Stimulated activated naive CD8-positive, alpha-beta T cell treated with anti-CD3 and anti-CD28 coated beads, Interleukin-15, Interleukin-2, amounts not matched to agents 100 U/mL and 50 U/mL, for 24 hours (primary cell): ENCODE measurements around the gene HECTD3.
A peak's percentile ranks its signal among the peaks of the same experiment; 100 is the strongest.
"Not testable (repeated sequence)": the region's sequence is repeated elsewhere in the genome, so short reads cannot be mapped to it uniquely, and the experiment has no call there.

ENCODE experiments used
- ATAC-seq: fragments of 150-1000 bp; cut with Tn5 transposase; one replicate; pipeline ENCODE4 v1.10.0; 2021
- DNase-seq: peaks from one replicate; pipeline ENCODE4 v3.0.0; 2021

Gene HECTD3

DNA sequence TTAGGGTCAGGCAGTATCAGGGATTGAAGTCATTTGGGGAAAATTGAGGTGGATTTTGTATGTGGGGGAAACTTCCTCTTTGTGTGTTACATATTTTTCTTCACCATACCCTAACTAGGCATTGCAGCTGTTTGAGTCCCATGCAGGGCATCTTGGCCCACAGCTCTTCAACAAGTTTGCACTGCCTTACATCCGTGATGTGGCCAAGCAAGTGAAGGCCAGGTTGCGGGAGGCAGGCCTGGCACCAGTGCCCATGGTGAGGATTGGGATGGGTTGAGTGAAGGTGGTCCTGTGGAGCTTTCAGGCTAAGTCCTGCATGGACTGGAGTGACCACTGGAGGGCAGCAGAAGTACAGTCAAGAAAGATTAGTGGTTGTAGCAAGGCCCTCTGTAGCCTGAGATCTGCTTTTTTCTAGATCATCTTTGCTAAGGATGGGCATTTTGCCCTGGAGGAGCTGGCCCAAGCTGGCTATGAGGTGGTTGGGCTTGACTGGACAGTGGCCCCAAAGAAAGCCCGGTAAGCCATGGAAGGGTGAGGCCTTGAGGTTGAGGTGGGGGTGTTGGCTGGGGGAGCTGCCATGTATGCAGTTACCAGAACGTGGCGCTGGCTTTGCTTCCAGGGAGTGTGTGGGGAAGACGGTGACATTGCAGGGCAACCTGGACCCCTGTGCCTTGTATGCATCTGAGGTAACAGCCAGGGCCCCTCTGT lies 3.4 kb upstream of the HECTD3 start:
- peak; percentile 82 for DNase-seq
- ATAC-seq = no peak

GRCh38 chr1:45013551-45014209 lies 2.6 kb upstream of the HECTD3 start:
- ATAC-seq = no peak
- no peak for DNase-seq

DNA sequence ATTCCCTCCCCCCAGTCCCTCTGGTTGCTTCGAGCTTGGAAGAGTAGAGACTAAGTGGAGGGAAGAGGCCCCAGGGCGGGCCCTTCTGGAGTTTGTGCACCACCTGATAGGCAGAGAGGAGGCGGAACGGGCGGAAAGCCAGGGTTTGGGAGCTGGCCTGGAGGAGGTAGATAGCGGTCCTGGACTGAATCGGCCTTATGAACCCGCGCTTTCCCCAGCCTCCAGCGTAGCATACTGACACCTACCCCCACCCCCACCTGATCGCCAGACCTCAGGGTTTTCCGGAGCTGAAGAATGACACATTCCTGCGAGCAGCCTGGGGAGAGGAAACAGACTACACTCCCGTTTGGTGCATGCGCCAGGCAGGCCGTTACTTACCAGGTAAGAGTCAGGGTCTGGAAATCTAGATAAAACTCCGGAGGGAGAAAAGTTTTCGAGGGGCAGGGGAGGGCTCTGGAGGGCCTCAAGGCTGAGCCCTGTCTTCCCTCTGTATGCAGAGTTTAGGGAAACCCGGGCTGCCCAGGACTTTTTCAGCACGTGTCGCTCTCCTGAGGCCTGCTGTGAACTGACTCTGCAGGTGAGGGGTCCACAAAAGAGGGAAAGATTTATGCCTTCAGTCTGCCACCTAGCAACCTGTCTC lies 1.6 kb upstream of the HECTD3 start:
- ATAC-seq = peak; percentile 24

GRCh38 chr1:45011837-45012638 lies 914 bp upstream of the HECTD3 start, which contains the start of gene UROD:
Gene UROD (plus strand): TSS chr1:45012254. CDS start chr1:45012266, 12 bp downstream.
- ATAC-seq = peak; percentile 65
- DNase-seq = peak; percentile 92

More for the DNA sequence above, 1.6 kb upstream of the HECTD3 start:
- peak; percentile 59 for DNase-seq

GRCh38 chr1:45009956-45010854 lies 919 bp downstream of the HECTD3 start:
- DNase-seq (peak; percentile 36), ATAC-seq (peak; percentile 11)

GRCh38 chr1:45009296-45009865 lies 1.7 kb downstream of the HECTD3 start:
- ATAC-seq (no peak), DNase-seq (no peak)

DNA sequence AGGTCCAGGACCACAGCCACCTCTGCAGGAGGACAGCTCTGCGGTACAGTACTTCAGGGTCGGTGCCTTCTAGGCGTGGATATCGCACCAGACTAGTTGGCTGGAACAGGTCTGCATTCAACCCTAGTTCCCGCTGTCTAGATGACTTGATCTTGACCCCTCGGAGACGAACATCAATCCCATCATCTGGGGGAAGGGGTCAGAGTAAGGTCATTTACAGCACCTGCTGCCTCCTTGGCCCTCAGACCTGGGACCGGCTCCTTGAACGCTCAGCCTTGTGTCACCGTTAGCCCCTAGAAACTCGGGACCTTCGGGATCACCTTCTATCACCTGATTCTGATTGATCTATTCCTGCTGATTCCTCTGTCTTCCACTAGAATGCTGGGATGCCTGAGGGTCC lies 2.6 kb downstream of the HECTD3 start:
- ATAC-seq = no peak

DNA sequence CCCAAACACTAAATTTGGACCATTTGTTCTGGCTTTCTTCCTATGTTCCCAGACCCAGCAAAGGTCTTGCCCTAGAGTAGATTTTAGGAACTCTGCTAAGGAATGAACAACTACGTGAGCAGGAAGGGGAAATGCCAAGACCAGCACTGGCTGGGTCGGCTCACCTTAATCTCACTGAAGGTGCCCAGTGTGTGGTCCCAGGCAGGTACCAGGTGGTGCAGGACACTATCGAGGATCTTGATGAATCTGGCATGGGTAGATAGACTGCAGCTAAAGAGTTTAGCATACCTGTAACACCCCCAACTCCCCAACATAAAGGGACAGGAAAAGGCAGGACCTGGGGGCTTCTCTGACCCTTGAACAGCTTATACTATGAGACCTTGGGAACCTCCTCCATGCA lies 3.0 kb downstream of the HECTD3 start:
- DNase-seq = no peak
- ATAC-seq = no peak

More for the DNA sequence above, 2.6 kb downstream of the HECTD3 start:
- no peak for DNase-seq

- ATAC-seq (no peak), DNase-seq (no peak)
Measured at GRCh38 chr1:45007311-45007710, 3.8 kb downstream of the HECTD3 start.

DNA sequence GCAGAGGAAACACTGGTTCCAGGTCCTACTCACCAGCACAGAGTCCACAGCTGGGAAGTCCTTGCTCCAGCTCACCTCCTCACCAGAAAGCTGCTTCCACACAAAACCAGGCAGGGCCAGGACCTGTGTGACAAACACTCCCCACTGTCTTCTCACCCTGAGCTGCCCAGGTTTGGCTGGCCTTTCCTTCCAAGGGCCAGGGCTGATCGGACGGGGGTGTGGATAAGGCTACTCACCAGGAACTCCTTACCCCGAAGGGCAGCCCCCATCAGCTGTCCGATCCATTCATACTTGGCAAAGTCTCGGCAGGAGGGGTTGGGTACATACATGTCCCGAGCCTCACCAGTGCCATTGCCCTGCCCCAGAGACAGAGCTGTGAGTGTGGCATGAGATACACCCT lies 5.4 kb downstream of the HECTD3 start:
- DNase-seq (no peak), ATAC-seq (no peak)

DNA sequence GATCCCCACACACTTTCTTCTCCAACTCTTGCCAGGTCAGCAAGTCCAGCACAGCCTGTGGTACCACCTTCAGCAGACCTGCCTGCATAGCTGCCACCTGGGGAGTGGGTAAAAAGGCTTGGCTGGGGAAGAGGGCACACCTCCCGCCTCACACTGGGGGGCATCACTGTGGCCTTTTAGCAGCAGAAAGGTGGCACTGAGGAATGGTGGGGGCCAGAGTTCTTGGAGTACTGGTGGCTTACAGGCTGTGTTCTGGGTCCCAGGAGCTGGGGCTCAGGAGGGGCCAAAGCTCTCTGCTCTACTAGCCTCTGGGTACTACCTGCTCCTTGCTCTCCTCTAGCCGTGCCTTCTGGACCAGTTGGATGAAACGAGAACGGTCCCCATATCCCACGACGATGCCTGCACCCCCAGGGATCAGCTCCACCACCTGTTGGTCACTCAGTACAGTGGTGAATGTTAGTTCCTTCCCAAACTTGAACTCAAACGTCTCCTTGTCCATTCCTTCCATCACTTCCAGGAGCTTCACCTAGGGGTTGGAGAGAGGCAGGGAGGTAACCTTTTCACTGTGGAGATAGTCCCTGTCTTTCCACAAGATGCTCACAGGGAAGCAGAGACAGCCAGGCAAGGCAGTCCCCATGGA lies 6.7 kb downstream of the HECTD3 start:
- no peak for ATAC-seq
- no peak for DNase-seq

DNA sequence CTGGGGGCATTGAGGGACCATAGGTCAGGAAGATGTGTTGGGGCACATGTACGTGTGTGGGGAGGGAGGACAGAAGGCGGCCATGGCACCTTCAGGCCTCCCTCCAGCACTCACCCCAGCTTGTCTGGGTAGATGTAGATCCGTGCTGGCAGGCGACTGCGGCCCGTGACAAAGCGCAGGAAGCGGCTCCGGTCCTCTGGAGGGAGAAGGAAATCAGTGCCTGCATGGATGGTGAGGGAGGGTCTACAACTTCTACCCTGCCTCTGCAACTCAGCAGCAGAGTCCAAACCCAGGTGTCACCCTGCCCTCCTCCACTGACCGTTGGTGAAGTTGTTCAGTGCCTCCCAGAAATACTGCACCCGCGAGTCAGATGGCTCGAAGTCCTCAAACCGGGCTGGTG lies 7.4 kb downstream of the HECTD3 start:
- no peak for ATAC-seq
- no peak for DNase-seq

GRCh38 chr1:45002650-45003645 lies 8.2 kb downstream of the HECTD3 start:
- DNase-seq = no peak
- no peak for ATAC-seq

- not testable (repeated sequence) for DNase-seq, ATAC-seq
Measured at GRCh38 chr1:45001576-45001975, 9.5 kb downstream of the HECTD3 start.

DNA sequence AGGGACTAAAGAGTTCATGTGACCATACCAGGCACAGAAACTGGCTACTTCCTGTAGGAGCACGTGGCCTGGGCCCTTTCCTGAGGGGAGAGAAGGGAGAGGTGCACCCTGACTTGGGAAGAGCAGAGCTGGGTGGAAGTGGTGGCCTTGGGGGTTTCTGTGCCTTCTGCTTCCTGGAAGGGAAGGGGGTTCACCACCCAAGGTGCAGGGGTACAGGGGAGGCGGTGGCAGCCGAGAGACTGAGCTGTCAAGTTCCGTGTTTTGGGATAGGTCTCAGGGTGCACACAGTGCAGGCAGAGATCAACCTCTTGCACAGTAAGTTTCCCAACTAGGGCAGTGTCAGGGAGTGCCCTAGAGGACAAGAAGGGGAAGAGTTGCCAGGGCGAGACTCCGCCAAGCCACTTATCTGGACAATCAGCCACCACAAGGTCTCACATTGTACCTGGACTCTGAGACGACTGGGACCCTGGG lies 10.1 kb downstream of the HECTD3 start:
- no peak for DNase-seq
- ATAC-seq = no peak

DNA sequence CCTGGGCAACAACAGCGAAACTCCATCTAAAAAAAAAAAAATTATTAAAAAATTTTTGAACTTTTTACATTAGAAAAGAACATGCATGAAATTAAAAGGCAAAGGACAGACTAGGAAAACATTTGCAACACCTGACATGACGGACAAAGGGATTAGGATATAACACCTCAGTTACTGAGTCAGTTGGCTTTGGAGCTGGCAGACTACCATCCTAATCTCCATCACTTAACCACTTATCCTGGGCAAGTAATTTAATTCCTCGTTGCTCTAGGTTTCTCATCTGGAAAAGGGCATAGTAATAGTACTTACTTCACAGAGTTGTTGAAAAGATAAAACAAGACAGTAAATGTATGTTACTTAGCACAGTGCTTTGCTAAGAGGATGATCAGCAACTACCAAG lies 11.9 kb downstream of the HECTD3 start:
- no peak for ATAC-seq
- DNase-seq = no peak

GRCh38 chr1:44995467-44996238 lies 15.5 kb downstream of the HECTD3 start:
- ATAC-seq (no peak), DNase-seq (no peak)

DNA sequence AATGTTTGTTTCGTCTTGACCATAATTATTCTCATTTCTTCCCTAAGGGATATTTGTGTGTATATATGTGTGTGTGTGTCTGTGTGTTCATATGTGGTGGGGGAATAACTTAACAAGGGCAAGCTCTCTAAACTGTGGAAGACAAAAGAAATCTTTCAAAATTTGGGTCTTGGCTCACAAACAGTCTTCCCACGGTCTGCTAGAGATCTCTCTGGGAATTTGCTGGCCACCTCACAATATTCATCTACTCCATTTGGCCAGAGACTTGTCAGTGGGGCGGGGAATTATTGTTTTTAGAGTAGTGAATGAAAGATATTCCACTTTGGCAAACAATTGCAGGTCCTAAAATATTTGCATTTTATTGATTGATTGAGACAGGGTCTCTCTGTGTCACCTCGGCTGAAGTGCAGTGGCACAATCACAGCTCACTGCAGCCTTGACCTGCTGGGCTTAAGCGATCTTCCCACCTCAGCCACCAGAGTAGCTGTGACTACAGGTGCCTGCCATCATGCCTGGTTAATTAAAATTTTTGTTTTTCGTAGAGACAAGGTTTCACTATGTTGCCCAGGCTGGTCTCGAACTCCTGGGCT lies 16.7 kb downstream of the HECTD3 start:
- ATAC-seq = no peak
- no peak for DNase-seq
